PC-9 (cell line): Measurements from ENCODE around the gene ARHGAP40.

Source experiments
- EZH2 ChIP-seq: fragments of 200-600 bp; sonication (generic); IDR thresholded peaks from 2 replicates; pipeline ENCODE4 v1.8.0; 2017; ENCODE audit warnings: antibody characterized with exemption, low read depth
- TF ChIP-seq, protein P1 (sequence below): fragments of 200-600 bp; sonication (generic); conservative IDR thresholded peaks from 2 replicates; pipeline ENCODE4 v1.6.1; 2017; ENCODE audit warnings: mixed run types, antibody characterized with exemption, mild to moderate bottlenecking, moderate library complexity

DNA sequence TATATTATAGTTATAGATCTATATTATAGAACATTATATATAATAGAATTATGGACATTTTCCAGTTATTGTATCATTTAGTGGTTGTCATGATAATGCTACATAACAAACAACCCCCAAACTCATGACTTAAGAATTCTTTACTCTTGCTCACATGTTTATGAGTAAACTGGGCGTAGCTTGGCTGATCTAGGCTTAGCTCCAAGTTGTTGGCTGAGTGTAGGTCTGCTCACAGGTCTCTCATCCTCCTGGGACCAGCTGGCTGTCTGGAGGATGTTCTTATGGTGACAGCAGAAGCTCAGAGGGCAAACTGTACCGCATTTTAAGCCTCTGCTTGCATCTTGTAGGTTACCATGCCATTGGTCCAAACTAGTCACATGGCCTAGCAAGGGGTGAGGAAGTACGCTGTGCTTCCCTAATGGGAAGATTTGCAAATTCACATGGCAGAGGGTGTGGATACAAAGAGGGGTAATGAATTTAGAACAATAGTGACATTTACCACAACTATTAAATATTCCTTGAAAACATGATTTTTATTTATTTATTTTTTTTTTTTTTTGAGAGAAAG, 34.2 kb downstream of the ARHGAP40 start:
- TF ChIP-seq, protein P1, sequence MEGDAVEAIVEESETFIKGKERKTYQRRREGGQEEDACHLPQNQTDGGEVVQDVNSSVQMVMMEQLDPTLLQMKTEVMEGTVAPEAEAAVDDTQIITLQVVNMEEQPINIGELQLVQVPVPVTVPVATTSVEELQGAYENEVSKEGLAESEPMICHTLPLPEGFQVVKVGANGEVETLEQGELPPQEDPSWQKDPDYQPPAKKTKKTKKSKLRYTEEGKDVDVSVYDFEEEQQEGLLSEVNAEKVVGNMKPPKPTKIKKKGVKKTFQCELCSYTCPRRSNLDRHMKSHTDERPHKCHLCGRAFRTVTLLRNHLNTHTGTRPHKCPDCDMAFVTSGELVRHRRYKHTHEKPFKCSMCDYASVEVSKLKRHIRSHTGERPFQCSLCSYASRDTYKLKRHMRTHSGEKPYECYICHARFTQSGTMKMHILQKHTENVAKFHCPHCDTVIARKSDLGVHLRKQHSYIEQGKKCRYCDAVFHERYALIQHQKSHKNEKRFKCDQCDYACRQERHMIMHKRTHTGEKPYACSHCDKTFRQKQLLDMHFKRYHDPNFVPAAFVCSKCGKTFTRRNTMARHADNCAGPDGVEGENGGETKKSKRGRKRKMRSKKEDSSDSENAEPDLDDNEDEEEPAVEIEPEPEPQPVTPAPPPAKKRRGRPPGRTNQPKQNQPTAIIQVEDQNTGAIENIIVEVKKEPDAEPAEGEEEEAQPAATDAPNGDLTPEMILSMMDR, result no peak
- TF ChIP-seq EZH2, result no peak
